Measurements from ENCODE around the gene LCA5.
"Not testable (repeated sequence)": the region's sequence is repeated elsewhere in the genome, so short reads cannot be mapped to it uniquely, and the experiment has no call there.

LCA5 gene

DNA sequence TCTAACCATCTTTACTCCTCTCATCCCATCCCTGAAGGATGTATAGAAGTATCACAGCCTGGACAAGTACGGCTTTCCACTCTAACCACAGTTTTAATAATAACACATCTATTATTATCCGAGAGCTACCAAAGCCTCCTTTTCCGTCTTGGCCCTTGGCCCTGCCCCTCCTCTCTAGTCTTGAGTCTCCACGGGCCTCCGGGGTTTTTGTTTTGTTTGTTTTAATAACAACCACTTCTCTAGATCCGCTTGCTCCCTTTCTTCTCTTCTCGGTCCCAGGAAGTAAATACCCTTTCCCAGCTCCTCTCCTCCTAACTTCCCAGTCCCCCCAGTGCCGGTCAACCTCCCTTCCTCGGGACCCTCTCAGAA is 661 bp downstream of the LCA5 start:
- no peak for DNase-seq

DNA sequence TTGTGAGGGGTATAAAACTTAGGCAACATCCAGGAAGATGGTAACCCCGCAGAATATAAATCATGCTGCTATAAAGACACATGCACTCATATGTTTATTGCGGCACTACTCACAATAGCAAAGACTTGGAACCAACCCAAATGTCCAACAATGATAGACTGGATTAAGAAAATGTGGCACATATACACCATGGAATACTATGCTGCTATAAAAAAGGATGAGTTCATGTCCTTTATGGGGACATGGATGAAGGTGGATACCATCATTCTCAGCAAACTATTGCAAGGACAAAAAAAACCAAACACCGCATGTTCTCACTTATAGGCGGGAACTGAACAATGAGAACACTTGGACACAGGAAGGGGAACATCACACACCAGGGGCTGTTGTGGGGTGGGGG is 7.7 kb downstream of the LCA5 start:
- DNase-seq, result not testable (repeated sequence)

DNA sequence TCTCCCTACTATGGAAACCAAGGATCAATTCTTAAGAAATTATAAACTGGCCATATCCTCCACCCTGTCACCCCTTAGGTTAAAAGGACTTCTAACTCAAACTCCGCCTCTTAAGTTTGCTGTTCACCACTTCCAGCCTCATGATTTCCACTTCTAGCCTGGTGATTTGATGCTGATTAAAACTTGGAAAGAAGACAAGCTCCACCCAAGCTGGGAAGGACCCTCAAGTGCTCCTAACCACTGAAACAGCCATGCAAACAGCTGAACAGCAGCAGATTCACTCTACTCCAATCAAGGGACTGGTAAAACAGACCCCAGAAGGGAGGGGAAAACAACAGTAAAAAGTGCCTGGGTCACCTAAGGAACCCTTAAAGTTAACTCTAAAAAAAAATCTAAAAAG is 10.3 kb downstream of the LCA5 start:
- no peak for DNase-seq

DNA sequence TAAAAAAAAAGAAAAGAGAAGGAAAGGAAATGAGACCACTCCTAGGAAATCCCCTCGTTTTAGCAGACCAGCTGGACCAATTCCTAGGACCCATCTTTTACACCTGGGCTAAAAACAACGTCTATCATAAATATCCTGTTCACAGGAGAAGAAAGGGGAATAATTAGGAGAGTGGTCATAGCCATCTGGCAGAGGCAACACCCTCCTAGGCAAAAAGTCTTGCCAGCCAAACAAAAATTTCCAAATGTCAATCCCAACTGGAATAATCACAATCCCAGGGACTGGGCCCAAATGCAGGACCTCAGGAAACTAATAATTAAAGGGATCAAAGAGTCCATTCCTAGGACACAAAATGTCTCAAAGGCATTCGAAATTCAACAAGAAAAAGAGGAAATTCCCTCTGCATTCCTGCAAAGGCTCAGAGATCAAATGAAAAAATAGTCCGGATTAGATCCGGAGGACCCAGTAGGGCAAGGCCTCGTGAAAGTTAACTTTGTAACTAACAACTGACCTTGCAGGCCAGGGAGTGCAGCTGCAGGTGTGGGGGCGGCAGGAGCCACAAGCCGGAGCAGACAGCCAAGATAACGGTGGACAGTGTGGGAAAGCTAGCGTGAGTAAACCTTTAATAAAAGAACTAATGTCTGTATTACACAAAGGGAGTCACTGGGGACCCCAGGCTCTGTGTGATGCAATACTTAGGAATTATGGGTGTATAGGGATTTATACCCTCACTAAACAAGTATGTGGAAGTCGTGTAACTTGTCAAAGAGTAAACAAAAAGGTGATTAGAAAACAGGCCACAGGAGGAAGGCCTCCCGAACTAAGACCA is 11.7 kb downstream of the LCA5 start:
- DNase-seq, result no peak

DNA sequence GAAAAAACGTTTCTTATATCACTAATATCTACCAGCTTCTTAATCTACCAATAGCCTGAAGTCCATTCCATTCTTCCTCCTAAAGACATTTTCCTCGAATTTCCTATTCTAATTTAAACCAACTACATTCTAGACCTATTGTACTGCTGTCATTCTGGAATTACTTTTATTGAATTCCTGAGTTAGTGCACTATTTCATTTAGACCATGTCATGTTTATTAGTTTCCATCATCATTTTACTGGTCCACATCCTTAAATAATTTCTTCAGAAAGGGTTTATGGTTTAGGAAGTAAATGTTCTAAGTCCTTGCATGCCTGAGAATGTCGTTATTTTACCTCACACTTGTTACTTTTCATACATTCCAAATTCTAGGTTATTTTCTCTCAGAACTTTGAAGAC is 13.2 kb downstream of the LCA5 start:
- no peak for DNase-seq

DNA sequence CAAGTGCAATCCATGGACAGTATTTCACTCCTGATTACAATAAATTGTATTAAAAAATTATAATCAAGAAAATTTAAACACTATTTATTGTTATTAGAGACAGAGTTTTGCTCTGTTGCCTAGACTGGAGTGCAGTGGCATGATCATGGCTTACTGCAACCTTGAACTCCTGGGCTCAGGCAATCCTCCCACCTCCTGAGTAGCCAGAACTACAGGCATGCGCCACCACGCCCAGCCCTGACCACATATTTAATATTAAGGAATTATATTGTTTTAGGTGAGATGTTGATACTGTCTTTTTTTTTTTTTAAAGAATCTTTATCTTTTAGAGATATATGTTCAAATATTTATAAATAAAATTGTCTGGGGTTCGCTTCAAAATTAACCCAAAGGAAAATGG is 14.6 kb downstream of the LCA5 start:
- no peak for DNase-seq

DNA sequence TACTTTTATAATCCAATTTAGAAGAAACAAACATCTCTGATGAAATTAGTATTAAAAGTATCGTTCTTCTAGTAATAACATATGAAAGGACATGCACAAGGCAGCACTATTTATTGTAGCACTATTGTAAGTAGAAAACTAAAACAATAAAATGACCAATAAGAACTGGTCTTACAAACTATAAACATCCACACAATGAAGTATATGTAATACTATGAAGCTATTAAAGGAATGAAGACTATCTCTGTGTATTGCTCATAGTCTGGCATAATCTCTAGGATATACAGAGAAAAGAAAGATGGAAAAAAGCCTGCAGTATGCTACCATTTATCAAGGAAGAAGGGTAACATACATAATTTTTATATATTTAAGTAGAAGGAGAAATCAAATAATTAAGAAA is 16.7 kb downstream of the LCA5 start:
- no peak for DNase-seq

DNA sequence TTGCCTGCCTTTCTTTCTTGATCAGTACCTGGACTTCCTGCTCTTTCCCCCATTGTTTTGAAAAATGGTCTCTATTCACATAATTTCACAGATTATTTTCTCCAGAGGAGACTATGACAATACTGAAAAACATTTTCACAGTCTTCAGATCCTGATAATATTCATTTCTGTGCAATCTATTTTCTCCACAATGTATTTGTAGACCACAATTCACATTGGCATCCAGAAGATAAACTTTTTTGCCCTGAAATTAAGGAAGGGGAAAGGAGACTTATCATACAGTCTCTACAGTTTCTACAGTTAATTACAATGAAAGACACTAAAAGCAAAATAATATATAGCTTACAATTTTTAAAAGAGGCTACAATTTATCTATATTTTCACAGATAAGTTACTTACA is 18.4 kb downstream of the LCA5 start:
- DNase-seq, result no peak

DNA sequence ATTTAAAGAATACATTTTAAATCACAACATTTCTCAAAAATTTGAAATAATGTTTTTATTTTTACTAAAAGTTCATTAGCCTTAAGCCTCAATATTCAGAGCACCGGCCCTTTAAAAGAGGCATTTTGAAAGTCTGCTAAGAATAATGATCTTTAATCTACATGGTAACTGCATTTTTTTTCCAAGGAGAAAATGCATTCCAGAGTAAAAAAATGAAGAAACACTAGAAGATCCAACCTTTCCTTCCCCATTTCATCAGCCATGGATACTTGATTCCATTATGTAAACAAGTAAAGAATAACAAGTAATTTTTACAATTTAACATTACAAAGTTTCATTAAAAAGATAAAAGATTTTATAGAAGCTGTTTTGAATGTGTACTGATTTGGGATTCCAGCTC is 21.8 kb downstream of the LCA5 start:
- DNase-seq, result no peak

DNA sequence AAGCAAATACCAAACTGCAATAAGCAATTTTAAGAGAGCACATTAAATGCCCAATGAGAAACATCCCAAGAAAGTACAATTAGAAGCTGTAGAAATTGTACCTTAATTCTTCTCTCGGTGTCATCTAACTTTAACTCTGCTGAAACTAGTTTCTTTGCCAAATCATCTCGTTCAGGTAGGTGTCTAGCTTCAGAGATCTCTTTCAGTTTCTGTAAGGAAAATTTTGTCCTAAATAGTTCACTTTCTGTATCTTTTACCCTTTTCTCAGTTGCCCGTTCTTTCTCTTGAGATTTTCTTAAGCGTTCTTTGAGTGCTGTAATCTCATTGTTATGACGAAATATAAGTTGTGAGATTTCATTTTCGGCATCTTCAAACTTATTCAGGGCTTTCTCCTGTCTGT is 24.1 kb downstream of the LCA5 start:
- no peak for DNase-seq

DNA sequence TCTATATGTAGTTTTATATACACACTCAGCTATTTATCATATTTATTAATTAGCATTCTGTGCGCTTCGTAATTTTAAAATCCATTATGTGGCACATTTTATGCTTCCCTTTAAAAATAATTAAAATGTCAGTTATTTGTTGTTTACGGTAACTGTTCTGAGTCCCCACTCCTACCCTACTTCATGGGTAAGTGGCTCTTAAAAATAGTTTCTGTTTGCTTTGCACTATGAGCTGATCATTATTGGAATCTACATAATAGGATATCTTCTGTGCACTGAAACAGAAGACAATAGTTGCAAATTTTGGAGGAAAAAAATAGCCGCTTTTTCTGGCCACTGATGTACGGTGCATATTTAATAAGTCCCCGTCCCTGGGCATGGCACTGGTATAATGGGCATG is 25.2 kb downstream of the LCA5 start:
- no peak for DNase-seq

DNA sequence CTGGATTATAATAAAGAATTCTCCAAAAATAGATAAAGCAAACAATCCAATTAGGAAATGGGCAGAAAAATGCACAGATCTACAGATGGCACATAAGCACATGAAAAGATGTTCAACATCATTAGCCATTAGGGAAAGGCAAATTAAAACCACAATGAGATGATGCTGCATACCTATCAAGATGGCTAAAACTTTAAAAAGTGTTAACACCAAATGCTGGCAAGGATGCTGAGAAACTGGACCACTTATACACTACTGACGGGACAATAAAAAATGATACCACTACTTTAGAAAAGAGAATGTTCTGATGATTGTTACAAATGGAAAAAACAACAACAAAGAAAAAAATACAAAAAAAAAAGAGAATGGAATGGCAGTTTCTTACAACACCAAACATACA is 26.5 kb downstream of the LCA5 start:
- DNase-seq, result no peak

DNA sequence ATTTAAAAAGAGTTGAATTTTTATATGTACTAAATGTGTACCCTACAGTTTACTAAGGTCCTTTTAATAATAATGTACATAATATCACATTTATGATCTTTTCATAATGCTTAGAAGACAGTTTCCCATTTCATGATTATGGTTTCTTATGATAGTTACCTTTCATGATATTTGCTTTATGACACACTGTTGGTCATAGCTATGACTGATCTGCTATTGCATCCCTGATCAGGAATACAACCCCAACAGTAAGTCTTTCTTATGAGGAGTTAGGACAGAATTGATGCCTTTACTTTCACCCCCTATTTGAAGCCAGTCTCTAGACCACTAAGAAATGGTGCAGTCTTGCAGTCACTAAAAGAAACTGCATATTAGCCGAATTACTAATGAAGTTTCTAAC is 31.0 kb downstream of the LCA5 start:
- DNase-seq, result no peak

DNA sequence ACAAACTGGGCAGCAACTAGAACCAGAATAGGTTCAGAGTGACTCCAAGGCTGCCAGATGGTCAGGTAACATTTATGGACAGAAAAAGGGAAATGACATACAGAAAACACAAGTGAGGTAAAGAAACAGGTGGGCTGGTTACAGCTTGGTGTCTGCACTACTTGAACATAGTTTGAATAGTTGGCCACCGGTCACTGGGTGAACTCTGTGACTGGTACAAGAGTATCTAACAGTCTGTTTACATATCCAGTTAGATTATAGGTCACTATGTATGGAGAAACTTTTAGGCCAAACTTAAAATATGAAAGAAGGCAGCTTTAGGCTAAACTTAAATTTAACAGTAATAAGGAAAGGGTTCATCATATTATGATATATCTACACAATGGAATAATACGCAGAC is 32.9 kb downstream of the LCA5 start:
- DNase-seq, result no peak

DNA sequence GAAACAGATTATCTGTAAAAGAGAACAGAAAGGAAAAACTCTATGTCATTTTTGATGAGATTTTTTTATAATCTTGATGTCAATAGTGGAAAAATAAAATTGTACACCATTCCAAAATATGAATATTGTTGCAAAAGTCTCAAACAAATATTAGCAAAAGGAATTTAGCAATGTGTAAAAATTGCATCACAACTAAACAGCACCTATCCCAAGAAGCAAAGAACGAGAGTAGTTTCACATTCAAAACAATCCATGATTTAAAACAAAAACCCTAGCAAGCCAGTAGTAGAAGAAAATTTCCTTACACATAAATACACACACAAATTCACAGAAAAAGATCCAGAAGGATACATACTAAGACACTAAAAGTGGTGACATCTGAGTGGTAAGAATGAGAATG is 38.4 kb downstream of the LCA5 start:
- DNase-seq, result no peak

DNA sequence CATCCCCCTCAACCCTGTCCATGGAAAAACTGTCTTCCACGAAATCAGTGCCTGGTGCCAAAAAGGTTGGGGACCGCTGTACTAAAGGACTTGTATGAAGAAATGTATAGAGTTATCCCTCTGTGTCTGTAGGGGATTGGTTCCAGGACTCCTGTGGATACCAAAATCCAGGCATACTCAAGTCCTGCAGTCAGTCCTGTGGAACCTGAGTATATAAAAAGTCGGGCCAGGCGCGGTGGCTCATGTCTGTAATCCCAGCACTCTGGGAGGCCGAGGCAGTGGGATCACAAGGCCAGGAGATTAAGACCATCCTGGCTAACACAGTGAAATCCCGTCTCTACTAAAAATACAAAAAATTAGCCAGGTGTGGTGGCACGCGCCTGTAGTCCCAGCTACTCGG is 42.0 kb downstream of the LCA5 start:
- no peak for DNase-seq

DNA sequence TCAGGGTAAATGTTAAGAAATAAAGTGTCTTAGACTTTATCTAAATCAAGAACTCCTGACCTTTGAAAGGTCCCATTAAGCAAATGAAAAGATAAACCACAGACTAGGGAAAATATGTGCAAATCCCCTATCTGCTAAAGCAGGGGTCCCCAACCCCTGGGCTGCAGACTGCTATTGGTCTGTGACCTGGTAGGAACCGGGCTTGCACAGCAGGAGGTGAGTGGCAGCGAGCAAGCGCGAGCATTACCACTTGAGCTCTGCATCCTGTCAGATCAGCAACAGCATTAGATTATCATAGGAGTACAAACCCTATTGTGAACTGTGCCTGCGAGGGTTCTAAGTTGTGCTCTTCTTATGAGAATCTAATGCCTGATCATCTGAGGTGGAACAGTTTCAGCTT is 42.4 kb downstream of the LCA5 start:
- DNase-seq, result no peak

DNA sequence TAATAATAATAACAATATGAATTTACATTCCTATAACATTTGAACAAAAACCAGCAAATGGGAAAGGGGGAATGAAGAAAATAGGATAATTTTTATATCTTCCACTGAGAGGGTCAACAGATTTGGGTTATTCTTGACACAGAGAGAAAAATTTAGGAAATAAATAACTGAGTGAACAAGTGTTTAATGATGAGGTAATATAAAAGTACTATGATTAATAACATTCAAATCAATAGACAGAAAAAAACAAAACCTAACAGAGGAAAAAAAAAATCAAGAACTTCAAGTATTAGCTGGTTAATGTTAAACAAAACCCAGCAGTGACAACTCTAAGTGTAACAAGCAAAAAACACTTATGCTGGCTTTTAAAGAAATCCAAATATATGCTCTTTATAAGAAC is 66.5 kb downstream of the LCA5 start:
- no peak for DNase-seq

DNA sequence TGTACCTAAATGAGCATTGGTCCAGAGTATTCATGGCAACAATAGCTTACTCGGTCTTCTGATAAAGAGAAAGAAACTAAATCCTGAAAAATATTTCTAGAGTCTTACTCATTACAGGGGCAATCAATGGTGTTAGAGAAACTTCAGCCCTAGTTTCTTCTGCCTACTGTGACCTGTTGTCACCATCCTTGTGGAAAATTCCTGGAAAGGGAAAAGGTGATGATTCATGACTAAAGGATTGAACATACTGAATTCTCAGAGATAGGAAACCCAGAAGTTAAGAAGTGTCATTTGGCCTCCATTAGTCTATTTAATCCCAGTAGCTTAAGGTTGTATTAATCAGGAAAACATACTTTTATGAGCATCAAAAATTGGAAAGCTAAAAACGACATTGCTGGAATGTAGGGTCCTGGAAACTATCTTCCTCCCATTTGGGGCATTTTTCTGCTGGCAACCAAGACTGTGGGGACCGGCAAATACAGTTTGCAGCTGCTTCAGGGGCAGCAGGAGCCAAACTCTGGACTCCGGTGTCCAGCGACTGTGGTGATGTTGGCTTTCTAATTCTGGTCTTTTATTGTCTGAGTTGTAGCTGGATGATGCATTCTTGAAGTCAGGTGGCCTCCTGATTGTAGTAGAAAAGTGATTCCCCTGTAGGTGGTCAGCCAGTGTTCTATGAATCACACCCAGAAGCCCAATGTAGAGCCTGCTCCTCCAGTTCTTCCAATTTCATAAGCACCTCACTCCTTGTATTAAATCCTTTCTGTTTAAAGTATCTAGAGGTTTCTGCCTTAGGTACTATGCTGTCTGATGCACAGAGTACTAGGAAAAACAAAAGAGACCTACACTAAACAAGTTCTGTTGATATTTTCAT is 67.6 kb downstream of the LCA5 start:
- DNase-seq, result no peak

DNA sequence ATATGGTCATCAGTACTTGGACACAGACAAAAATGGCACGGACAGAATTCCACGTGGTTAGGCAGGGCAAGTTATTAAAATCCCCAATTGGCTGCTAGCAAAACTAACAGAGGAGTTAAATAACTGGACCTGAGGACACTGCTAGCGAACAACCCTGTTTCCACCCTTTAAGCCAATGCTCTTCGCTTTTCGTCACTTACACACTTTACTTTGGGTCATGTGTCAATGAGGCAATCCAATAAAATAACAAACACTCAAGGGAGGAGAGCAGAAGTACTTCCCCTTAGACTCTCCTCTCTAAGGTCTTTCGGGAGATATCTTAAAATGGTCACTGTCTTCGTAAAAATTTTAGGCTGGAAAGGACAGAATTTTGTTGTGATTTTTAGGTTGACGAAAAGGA is 68.6 kb downstream of the LCA5 start:
- DNase-seq, result no peak

DNA sequence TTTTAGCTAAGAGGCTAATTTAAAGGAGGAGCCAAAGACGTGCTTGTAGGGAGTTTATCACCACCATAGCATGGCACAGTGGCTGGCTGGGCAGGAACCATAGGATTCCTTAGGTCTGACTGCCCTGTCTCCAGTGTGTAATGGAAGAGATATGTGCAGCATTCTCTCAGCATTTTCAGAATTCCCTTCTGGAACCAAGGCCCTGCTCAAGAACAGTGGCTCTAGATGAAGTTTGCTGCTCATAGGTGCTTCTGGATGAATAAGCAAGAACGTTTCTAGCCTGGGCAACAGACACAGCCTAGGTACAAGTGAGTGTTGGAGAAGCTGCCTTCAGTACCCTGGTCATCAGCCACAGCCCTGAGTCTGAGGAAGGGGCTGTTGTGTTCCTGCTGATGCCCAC is 69.1 kb downstream of the LCA5 start:
- no peak for DNase-seq

DNA sequence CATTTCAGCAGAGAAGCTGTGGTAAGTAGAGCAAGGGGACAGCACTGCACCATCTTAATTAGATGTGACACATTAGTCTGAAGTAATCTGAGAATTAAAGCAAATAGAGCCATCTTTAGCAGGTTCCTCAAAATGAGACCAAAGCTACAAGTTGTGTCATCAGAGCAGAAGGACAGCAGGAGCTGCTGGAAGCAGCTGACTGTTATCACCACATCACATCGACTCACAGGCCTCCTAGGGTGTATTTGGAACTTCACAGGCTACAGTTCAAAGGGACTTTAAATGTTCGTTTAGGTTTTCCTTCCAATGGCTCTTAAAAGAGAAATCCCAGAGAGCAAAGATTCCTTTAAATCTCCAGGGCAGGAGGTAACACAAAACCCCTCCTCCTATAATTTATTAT is 69.5 kb downstream of the LCA5 start:
- DNase-seq, result no peak

DNA sequence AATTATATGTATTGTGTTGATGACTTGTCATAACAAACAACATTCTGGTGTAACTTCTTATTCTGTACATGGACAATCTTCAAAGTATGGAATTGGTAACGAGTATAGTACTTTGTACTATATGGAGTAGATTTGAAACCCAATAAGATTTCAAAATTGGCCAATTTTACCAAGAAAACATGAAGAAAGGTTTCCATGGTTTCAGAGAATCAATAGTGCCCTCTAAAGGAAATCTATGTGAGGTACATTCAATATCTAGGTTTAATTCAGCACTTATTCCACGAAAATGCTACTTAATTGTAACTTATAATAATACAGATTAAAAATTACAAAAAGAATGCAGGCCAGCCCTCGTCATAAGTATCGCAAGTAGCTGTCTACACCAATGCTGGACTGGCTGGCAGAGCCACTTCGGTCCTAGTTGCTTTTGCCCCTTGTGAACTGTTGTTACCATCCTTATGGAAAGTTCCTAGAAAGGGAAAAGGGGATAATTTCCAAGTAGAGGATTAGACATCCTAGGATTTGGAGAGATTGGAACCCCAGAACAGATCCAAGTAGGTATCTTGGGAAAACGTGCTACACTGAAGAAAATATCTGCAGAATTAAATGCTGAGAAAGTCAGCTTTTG is 70.9 kb downstream of the LCA5 start:
- no peak for DNase-seq

DNA sequence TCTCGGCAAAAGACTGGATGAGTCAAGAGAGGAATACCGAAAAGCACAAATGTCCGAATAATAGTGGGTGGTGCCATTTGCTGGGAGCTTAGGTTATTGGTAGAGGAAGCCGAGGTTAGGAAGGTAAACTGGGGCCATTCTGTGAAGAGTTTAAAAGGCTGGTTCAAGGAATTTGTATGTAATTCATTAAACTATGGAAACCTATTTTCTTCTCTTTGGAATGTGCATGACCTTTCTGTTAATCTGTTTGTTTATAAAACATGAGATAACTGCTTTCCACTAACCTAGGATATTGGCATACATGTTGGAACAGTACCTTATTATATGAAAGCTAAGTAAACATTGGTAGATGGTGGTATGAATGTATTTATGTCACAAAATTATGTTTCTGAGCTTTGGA is 71.8 kb downstream of the LCA5 start:
- no peak for DNase-seq

Measured in cortex of kidney (tissue), 1 donor.